HTERT RPE-1 (cell line): Measurements from ENCODE around the gene PRKCE.

Experiments used
- in situ Hi-C: fragments of 300-500 bp; cut with MboI; formaldehyde crosslinking; loops from 4 replicates; pipeline ENCODE4 v1.14.3; 2020; ENCODE audit warnings: low sequenced_read_pairs

Gene PRKCE

GRCh38 chr2:46173030-46173429 lies 521.6 kb downstream of the PRKCE start:
- in situ Hi-C loops, result no loop called here

- in situ Hi-C loops, result no loop called here
These were observed 522.3 kb downstream of the PRKCE start for GRCh38 chr2:46173636-46174250.

GRCh38 chr2:46174345-46175170 lies 523.1 kb downstream of the PRKCE start:
- in situ Hi-C loops, result no loop called here

GRCh38 chr2:46175419-46175818 lies 523.9 kb downstream of the PRKCE start:
- in situ Hi-C loops, result no loop called here

GRCh38 chr2:46177461-46178089 lies 526.1 kb downstream of the PRKCE start:
- in situ Hi-C loops, result no loop called here

- in situ Hi-C loops, result no loop called here
These were observed 527.7 kb downstream of the PRKCE start for GRCh38 chr2:46179037-46179621.

GRCh38 chr2:46180189-46180588 lies 528.7 kb downstream of the PRKCE start:
- in situ Hi-C loops, result no loop called here

GRCh38 chr2:46181306-46181705 lies 529.8 kb downstream of the PRKCE start:
- in situ Hi-C loops, result no loop called here

- in situ Hi-C loops, result no loop called here
These were observed 530.5 kb downstream of the PRKCE start for GRCh38 chr2:46181789-46182530.

GRCh38 chr2:46183426-46183825 lies 532.0 kb downstream of the PRKCE start:
- in situ Hi-C loops, result no loop called here

GRCh38 chr2:46184794-46185583 lies 533.5 kb downstream of the PRKCE start:
- in situ Hi-C loops, result no loop called here

- in situ Hi-C loops, result no loop called here
These were observed 535.7 kb downstream of the PRKCE start for GRCh38 chr2:46187112-46187618.

GRCh38 chr2:46188041-46188716 lies 536.7 kb downstream of the PRKCE start:
- in situ Hi-C loops, result no loop called here

GRCh38 chr2:46193356-46193755 lies 541.9 kb downstream of the PRKCE start:
- in situ Hi-C loops, result no loop called here

GRCh38 chr2:46193855-46194254 lies 542.4 kb downstream of the PRKCE start:
- in situ Hi-C loops, result no loop called here

- in situ Hi-C loops, result no loop called here
These were observed 543.4 kb downstream of the PRKCE start for GRCh38 chr2:46194856-46195255.

GRCh38 chr2:46195819-46196218 lies 544.3 kb downstream of the PRKCE start:
- in situ Hi-C loops, result no loop called here

- in situ Hi-C loops, result no loop called here
These were observed 545.5 kb downstream of the PRKCE start for GRCh38 chr2:46196871-46197462.

GRCh38 chr2:46197672-46198071 lies 546.2 kb downstream of the PRKCE start:
- in situ Hi-C loops, result no loop called here
